GM10266 (cell line): ENCODE data around the gene SLC13A1.

Experiments
- DNase-seq: peaks from one replicate; pipeline ENCODE4 v3.0.0; 2012; ENCODE audit errors: extremely low spot score
- TF ChIP-seq, protein P1 (sequence below): IDR thresholded peaks from 2 replicates; pipeline ENCODE4 v1.5.1; 2012; ENCODE audit warnings: mild to moderate bottlenecking, low read depth; ENCODE audit not compliant: control insufficient read depth, insufficient read depth; ENCODE audit errors: missing control alignments

Gene SLC13A1

DNA sequence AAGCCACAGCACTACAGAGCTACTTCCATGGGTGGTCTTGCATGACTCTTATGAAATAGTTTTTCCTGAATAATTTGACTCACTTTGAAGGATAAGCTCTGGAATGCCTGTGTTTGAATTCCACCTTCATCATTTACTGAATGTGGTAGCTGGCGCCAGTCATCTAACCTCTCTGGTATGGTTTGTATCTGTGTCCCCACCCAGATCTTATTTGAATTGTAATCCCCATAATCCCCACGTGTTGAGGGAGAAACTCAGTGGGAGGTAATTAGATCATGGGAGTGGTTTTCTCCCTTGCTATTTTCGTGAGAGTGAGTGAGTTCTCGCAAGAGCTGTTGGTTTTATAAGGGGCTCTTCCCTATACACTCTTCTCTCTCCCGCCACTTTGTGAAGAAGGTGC, 11.2 kb upstream of the SLC13A1 start:
- TF ChIP-seq, protein P1, sequence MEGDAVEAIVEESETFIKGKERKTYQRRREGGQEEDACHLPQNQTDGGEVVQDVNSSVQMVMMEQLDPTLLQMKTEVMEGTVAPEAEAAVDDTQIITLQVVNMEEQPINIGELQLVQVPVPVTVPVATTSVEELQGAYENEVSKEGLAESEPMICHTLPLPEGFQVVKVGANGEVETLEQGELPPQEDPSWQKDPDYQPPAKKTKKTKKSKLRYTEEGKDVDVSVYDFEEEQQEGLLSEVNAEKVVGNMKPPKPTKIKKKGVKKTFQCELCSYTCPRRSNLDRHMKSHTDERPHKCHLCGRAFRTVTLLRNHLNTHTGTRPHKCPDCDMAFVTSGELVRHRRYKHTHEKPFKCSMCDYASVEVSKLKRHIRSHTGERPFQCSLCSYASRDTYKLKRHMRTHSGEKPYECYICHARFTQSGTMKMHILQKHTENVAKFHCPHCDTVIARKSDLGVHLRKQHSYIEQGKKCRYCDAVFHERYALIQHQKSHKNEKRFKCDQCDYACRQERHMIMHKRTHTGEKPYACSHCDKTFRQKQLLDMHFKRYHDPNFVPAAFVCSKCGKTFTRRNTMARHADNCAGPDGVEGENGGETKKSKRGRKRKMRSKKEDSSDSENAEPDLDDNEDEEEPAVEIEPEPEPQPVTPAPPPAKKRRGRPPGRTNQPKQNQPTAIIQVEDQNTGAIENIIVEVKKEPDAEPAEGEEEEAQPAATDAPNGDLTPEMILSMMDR, result no peak
- no peak for DNase-seq

GRCh38 chr7:123209786-123210185, 10.0 kb upstream of the SLC13A1 start:
- TF ChIP-seq, protein P1, result no peak
- no peak for DNase-seq

- TF ChIP-seq, protein P1, result peak; percentile 31
- peak; percentile 5 for DNase-seq
Measured at GRCh38 chr7:123208793-123209192, 9.0 kb upstream of the SLC13A1 start.

DNA sequence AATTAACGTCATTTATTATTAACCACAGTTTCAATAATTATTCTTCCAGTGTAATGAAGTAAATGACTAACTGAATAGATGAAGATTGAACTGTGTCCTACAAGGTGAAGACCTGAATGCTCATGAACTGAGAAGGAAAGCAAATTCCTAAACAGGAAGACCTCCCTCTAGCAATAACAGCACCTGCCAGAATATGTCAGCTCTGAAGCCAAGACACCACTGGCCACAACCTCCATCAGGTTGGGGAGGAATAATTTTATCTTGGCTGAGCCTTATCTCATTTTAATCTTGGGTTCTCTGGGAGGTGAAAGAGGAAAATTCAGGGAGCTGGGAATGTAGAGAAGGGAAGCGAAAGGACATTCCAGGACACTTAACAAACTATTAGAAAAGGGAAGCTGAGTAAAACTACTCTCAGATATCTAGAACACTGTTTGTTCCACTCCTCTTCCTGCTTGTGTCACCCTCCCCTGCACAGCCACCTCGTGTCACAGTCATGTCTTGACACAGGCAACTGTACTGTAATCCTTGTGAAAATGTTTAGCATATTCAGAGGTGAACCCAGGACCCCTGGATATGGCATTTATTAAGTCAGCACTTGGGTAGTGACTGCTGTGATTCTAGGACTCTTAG, 4.6 kb upstream of the SLC13A1 start:
- TF ChIP-seq, protein P1, result no peak
- DNase-seq, result no peak

DNA sequence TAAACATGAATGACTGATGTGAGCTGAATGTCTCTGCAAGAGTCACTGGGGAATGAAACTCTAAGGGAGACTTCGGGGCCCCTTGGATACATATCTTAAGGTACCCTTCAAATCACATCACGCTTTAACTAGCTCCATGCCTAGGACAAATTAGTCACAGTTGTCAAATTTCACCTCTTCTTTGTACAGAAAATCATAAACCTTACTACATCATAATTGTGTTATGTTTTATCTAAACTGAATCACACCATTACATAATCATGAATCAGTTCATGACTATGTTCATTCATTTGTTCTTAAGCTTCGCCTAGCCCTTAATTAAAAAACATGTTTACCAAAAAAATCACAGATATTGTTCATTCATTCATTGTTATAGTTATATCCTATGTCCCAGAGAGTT, 2.1 kb upstream of the SLC13A1 start:
- DNase-seq, result no peak
- TF ChIP-seq, protein P1, result no peak

GRCh38 chr7:123198668-123199652, 809 bp downstream of the SLC13A1 start:
- no peak for DNase-seq
- TF ChIP-seq, protein P1, result no peak

GRCh38 chr7:123198111-123198510, 1.7 kb downstream of the SLC13A1 start:
- TF ChIP-seq, protein P1, result no peak
- DNase-seq, result no peak
